ENCODE measurements around the gene PRPF8. TPM values are rescaled to one million over a fixed set of nuclear protein-coding genes. Genes with fewer than 3 reads are reported as not detected.
A peak's percentile ranks its signal among the peaks of the same experiment; 100 is the strongest.

PRPF8 gene
- total and polyA plus RNA-seq, 2 of the 13 experiments (the other 11 are each of a cell fraction or from before 2014, with no cell fraction given), result 112 to 179 TPM

- TF ChIP-seq KIAA2018 (CRISPR knock-in tag; IDR thresholded peaks at IDR 0.05; ENCODE audit: borderline replicate concordance) (no peak), ZNF737 (CRISPR knock-in tag; IDR thresholded peaks at IDR 0.05; ENCODE audit: borderline replicate concordance) (no peak), MIER2 (CRISPR knock-in tag; IDR thresholded peaks at IDR 0.05) (no peak), ATF6 (CRISPR knock-in tag; conservative IDR thresholded peaks at IDR 0.05) (no peak), HOXA5 (CRISPR knock-in tag; IDR thresholded peaks at IDR 0.05) (no peak), ZNF383 (CRISPR knock-in tag; IDR thresholded peaks at IDR 0.05; ENCODE audit: borderline replicate concordance) (no peak), ERF (CRISPR knock-in tag; IDR thresholded peaks at IDR 0.05) (0 out of 2 replicates have a peak, but pooled peaks have one; percentile 29), CBFB (CRISPR knock-in tag; IDR thresholded peaks at IDR 0.05) (no peak), SRSF1 (optimal IDR thresholded peaks at IDR 0.05; ENCODE audit: low read depth, low read length) (no peak), ZNF782 (CRISPR knock-in tag; IDR thresholded peaks at IDR 0.05; ENCODE audit: borderline replicate concordance) (no peak), ELF1 (CRISPR knock-in tag; IDR thresholded peaks at IDR 0.05) (0 out of 2 replicates have a peak, but pooled peaks have one; percentile 23), ZNF121 (CRISPR knock-in tag; IDR thresholded peaks at IDR 0.05) (no peak), ZNF562 (CRISPR knock-in tag; IDR thresholded peaks at IDR 0.05; ENCODE audit: borderline replicate concordance) (no peak), ONECUT2 (CRISPR knock-in tag; IDR thresholded peaks at IDR 0.05) (no peak), SATB2 (CRISPR knock-in tag; IDR thresholded peaks at IDR 0.05) (no peak), ZNF33B (CRISPR knock-in tag; IDR thresholded peaks at IDR 0.05) (no peak)
Measured at GRCh38 chr17:1621273-1621954, 63.3 kb downstream of the PRPF8 start (continued).
